NCI-H2107 treated with DMSO at 0.1 percent for 48 hours (cell line): Measurements from ENCODE around the gene TRIM47.

Experiments used
- DNase-seq: peaks from one replicate; lab custom pipeline; 2025; ENCODE audit not compliant: unreplicated experiment; lab: John Stamatoyannopoulos, UW

Gene TRIM47

DNA sequence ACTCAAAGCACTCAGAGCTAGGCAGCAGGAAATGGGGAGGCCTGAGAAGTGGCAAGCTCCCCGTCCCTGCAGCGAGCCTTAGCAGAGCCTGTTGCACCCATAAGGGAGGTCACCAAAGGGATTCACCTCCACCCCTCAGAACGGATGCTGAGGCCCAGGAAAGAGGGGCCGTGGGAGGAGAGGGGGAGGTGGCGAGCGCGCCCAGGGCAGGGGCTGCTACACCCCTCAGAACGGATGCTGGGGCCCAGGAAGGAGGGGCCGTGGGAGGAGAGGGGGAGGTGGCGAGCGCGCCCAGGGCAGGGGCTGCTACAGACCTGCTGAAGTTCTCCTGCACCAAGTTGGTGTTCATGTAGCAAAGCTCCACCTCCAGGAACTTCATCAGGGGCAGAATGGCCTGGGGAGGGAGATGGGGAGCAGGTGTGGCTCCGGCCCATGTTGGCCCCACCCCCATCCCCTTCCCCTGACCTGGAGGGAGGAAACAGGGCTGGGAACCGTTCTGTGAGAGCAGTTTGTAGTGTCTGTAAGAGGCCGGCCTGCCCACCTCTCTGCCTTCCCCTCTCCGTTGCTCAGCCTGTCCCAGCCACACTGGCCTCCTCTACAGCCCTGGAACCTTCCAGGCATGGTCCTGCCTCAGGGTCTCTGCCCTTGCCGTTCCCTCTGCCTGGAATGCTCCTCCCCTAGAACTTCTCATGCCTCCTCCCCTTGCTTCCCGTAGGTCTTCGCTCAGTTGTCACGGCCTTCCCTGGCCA is 45.6 kb downstream of the TRIM47 start:
- DNase-seq: no peak

DNA sequence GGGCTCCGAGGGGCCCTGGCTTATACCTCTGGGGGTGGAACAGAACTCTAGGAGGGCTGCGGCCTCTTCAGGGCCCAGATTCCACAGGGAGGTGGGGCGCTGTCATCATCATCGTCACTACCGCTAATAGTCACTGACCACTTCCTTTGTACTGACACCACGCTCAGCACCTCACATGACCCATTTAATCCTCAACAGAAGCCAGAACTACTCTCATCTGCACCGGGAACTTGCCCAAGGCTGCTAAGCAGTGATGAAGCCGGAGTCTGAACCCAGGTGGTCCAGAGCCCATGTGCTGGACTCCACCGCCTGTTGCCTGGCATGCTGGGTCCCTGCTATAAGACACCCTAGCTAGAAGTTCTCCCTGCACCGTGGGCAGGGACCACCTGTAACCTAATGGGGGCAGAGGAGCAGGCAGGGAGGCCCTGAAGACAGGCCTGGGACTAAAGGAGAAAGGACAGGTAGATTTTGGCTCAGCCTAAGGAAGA is 46.2 kb downstream of the TRIM47 start:
- DNase-seq: no peak

DNA sequence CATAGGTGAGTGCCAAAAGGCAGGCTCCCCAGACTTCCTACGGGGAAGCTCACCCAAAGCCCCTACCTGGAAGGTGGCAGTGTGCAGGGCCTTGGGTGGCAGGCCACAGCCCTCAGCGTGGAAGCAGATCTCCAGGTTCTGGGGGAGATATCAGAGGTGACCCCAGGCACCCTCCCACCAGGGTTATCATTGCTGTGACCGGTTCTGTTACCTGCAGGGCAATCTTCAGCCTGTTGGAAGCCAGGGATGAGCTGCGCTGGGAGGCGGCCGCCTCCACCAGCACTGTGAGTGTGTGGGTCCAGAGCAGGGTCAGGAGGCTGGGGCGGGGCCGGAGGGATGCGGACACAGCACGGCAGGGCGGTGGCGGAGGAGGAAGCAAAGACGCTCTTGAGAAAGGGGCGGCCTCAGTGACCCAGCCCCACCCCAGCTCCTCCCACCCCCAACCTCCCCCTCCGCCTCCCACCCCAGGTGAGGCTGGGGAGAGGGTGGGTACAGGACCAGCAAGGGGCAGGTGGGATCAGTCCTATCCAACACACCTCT is 47.3 kb downstream of the TRIM47 start:
- DNase-seq: no peak

DNA sequence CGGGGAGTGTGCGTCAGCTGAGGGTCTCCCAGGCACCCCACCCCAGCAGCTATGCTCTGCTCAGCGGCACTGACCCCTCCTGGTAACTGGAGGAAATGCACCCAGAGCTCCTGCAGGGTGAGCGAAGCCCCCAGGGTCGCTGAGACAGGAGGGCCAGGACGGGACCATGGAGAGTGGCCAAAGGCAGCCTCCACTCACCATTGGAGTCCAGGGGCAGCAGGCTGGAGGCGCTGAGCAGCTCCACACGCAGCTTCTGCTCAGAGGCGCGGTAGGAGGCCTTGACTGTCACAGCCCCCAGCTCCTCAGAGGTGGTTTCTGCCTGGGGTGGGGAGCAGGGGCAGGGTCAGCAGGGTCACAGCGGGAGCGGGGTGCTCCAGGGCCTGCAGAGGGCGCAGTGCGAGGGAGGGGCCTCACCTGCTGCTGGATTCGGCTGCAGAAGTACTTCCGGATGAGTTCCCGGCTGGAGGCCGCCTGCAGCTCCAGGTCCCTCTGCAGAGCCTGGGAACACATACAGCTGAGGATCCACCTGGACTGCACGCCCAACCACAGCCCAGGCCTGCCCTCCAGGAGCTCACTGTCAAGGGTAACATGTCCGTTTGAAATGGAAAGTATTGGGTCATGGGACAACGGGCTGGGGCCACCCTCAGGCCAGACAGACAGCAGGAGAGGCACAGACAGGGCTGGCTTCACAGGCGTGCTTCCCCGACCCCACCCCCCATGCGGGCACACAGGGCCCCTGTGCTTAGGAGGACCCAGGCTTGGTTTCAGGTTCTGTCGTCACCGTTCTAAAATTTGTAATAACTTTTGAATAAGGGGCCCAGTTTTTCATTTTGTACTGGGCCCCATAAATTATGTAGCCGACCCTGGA is 48.0 kb downstream of the TRIM47 start:
- DNase-seq: no peak

DNA sequence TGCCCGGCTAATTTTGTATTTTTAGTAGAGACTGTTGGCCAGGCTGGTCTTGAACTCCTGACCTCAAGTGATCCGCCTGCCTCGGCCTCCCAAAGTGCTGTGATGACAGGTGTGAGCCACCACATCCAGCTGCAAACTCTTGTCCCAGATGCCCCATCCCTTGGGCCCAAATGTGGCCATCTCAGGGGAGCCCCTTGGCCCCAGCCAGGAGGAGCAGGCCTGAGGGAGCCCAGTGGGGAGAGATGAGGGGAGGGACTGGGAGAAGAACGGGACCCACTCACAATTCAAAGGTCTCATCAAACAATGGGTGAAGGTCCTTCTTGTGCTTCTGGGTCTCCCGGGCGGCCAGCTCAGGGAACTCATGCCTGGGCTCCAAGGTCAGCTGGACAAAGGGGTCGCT is 48.6 kb downstream of the TRIM47 start:
- DNase-seq: no peak

DNA sequence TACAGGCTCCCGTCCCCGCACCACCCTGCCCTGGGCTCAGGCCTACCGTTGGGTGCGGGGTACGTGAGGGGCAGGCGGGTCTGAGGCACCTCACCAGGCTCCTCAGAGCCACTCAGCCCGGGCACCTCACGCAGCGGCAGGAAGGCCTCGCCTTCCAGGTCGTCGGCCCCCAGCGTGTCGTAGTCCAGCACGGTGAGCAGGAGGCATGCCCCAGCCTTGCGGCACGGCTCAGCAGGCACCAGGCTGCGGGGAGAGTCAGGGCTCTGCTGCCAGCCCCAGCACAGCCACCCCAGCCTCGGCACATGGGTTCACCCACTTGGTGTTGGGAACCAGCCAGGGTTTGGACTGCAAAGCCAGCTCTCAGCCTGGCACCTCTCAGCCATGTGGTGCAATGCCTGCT is 49.6 kb downstream of the TRIM47 start:
- DNase-seq: no peak

DNA sequence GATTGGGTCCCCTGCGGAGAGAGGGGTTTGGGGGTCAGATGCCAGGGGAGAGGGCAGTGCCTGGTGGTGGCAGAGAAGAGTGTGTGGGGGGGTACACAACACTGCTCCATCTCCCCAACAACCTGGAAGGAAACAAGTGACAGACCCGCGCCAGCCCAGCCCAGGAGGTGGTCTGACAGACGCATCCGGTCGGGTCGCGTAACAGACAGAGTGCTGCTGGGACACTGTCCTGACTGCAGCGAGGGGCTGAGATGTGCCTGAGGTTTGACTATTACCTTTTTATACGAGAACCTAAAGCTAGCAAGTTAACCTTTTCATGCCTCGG is 50.3 kb downstream of the TRIM47 start:
- DNase-seq: no peak

DNA sequence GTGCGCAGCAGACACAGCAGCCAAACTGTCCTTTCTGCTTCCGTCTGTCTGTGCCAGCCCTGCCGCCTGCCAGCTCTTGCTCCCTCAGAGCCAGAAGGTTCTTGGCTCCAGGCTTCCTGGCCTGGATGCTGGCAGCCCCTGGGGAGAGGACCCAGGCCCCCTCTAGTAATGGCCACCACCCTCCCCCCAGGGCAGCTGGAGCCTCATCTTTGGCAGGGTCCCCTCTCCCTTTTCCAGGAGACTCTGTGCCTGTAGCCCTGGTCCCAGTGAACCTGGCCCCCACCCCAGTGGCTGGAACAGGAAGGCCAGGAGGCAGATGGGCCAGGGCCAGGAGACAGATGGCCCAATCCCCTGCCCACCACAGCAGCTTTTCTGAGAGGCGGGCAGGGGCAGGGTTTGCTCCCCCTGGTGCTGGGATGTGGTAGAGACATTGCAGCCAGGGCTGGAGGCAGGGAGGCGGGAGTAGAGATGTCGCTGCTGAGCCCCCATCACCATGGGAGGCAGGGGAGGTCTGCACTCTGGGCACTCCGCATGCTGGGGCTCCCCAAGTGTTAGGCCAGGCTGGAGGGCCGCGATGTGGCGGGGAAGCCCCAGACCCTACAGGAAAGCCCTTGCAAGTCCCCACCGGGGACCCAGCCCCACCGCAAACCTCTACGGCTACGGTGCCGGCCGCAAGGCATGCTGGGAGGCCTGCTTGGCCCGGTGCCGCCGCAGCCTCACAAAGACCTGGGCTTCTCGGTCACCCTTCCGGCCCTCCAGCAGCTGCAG is 50.9 kb downstream of the TRIM47 start:
- DNase-seq: peak; percentile 49

DNA sequence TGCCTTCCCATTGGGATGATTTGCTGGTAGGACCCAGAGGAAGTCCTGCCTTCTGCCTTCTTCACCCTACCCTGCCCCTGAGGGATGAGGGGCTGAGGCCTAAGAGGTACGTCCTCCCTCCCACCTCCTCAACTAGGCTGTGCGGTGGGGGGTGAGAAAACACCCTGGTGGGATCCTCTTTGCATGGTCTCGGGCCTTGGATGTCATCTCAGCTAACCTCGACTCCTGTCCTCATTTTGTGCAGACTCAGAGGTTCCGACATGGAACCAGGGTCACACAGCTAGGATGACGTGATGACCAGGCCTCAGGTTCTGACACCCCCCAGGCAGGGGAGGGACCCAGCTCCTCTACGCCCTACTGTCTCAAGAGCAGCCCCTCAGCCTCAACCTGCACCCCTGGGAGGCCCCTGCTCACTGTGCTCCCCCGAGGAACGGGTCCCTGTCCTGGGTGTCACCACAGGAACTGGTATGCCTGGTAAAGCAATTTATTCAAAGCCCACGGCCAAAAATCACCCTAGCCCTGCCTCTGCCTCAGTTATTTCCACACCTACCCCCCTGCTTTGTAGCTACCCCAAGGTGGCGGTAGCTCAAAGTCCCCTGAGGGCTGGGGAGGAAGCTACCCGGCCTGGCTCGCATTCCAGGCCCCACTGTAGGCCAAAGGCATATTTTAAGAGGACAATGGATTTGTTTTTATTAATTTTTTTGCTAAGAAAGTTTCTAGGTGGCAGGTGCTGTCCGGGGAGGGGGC is 51.6 kb downstream of the TRIM47 start:
- no peak for DNase-seq

DNA sequence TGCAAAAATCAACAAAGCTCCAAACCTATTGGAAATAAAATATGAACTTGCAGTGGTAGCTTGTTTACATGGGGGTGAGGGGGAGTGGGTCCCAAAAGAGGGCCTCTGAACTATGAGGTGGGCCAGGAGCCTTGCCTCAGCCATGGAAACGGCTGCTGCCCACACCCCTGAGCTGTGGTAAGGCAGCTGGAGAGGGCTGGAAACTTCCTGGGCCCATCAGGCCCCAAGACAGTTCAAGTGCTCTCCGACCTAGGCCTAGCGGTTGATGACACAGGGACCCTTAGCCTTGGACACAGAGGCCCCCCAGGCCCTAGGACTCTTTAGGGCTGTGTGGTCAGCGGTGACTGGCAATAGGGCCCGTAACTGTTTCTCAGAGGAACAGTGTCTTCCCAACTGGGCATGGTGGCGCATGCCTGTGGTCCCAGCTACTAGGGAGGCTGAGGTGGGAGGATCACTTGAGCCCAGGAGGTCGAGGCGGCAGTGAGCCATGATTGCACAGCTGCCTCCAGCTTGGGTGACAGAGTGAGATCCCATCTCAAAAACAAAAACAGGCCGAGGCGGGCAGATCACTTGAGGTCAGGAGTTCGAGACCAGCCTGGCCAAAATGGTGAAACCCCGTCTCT is 52.5 kb downstream of the TRIM47 start:
- no peak for DNase-seq

DNA sequence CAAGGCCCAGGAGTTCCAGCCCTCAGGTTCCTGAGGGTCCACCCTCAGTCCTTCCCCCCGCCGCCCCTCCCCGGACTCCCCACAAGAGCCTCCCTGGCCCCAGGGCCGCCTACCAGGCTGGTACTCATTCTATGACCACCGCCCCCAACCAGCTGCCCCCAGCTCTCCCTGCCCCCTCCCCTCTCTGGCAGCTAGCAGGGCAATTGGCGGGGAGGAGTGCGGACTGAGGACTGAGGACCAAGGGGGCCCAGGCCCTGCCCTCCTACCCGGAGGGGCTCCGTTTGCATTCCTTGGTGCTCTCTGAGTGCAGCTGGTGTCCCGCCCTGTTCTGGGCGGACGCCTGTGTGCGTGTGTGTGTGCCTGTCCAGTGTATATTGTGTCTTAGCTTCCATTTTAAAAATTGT is 53.2 kb downstream of the TRIM47 start:
- no peak for DNase-seq

DNA sequence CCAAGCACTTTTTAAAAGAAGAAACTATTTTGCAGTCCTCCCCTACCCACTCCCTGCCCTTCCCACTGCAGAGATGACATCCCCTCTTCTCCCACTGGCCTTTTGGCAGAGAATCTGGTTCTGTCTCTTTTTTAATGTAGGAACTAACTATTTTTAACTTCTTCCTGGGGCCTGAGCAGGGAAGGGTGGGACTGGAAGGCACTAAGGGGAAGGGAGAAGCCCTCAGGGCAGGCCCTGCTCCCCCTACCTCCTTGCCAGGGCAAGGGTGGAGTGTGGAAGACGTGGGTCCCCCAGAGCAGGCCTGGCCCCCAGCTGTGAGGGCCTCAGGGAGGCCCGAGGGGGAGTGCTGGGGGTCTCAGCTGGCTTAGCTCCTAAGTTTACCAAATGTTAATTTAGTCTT is 53.7 kb downstream of the TRIM47 start:
- DNase-seq: no peak
